OCI-LY7 (cell line): ENCODE data around the gene SRRM4. TPM values are rescaled to one million over a fixed set of nuclear protein-coding genes. Genes with fewer than 3 reads are reported as not detected.

Source experiments
- BruUV-seq: library from RNA; stranded (reverse); fragments of 400-500 nt; replicated peaks from 2 replicates; lab custom pipeline; 2021; lab: Mats Ljungman, UMichigan
- CTCF ChIA-PET: fragments of 300-600 bp; sonication (Branson Sonifier 250); formaldehyde crosslinking; loops from one replicate; lab custom pipeline; 2022; ENCODE audit warnings: antibody characterized with exemption; ENCODE audit not compliant: unreplicated experiment; lab: Charles Lee
- POLR2A ChIA-PET: fragments of 300-600 bp; sonication (Branson Sonifier 250); formaldehyde crosslinking; loops from one replicate; lab custom pipeline; 2022; ENCODE audit warnings: antibody characterized with exemption; lab: Charles Lee
- DNase-seq: peaks from one replicate; pipeline ENCODE4 v3.0.0-alpha.2; 2015; ENCODE audit warnings: low spot score
- H2AFZ ChIP-seq: fragments of 200-600 bp; sonication (generic), shearing (Covaris generic); 2 replicates; pipeline ENCODE4 v1.6.1; 2014; ENCODE audit warnings: mild to moderate bottlenecking, antibody characterized with exemption, low read length, moderate library complexity
- H3K27ac ChIP-seq: fragments of 200-600 bp; sonication (generic); 2 replicates; pipeline ENCODE4 v1.5.1; 2014; ENCODE audit warnings: mixed run types, low read depth, mild to moderate bottlenecking, moderate library complexity, low read length, inconsistent platforms; ENCODE audit not compliant: poor library complexity, severe bottlenecking
- H3K36me3 ChIP-seq: fragments of 200-600 bp; sonication (generic); 2 replicates; pipeline ENCODE4 v1.6.1; 2014; ENCODE audit warnings: mild to moderate bottlenecking, antibody characterized with exemption, low read length, moderate library complexity, mixed read lengths; ENCODE audit not compliant: insufficient read depth
- H3K4me1 ChIP-seq: fragments of 200-600 bp; sonication (generic); 2 replicates; pipeline ENCODE4 v1.5.1; 2014; ENCODE audit warnings: mild to moderate bottlenecking, low read length; ENCODE audit not compliant: insufficient read depth, poor library complexity, severe bottlenecking
- H3K4me2 ChIP-seq: fragments of 200-600 bp; sonication (generic); 2 replicates; pipeline ENCODE4 v1.6.1; 2014; ENCODE audit warnings: mild to moderate bottlenecking, low read length
- H3K4me3 ChIP-seq: fragments of 200-600 bp; sonication (generic); 2 replicates; pipeline ENCODE4 v1.5.1; 2014; ENCODE audit warnings: mild to moderate bottlenecking, low read depth, low read length; ENCODE audit not compliant: poor library complexity, severe bottlenecking
- H3K79me2 ChIP-seq: fragments of 200-600 bp; sonication (generic); 2 replicates; pipeline ENCODE4 v1.6.1; 2016; ENCODE audit warnings: low read depth, mild to moderate bottlenecking, low read length, moderate library complexity, mixed read lengths; ENCODE audit not compliant: insufficient read depth
- H3K9me2 ChIP-seq: fragments of 200-600 bp; sonication (generic); 2 replicates; pipeline ENCODE4 v1.6.1; 2016; ENCODE audit warnings: mild to moderate bottlenecking, low read length, mixed read lengths; ENCODE audit not compliant: insufficient read depth
- H3K9me3 ChIP-seq: fragments of 200-600 bp; sonication (generic); 2 replicates; pipeline ENCODE4 v1.6.1; 2014; ENCODE audit warnings: mild to moderate bottlenecking, mixed run types, low read length, mixed read lengths
- H4K20me1 ChIP-seq: fragments of 200-600 bp; sonication (generic); 2 replicates; pipeline ENCODE4 v1.6.1; 2014; ENCODE audit warnings: mild to moderate bottlenecking, antibody characterized with exemption, low read length, moderate library complexity, mixed read lengths; ENCODE audit not compliant: insufficient read depth
- CTCF ChIP-seq: fragments of 200-600 bp; sonication (generic); conservative IDR thresholded peaks from 2 replicates; pipeline ENCODE4 v1.5.1; 2014; ENCODE audit warnings: mild to moderate bottlenecking, antibody characterized with exemption, low read length, moderate library complexity, mixed read lengths
- EZH2phosphoT487 ChIP-seq: fragments of 200-600 bp; sonication (generic); IDR thresholded peaks from 2 replicates; pipeline ENCODE4 v1.6.1; 2018; ENCODE audit warnings: low read depth, borderline replicate concordance, mild to moderate bottlenecking, mixed run types, antibody characterized with exemption, low read length, moderate library complexity, mixed read lengths
- intact Hi-C: fragments of 100-400 bp; cut with micrococcal nuclease; formaldehyde crosslinking; loops from one replicate; pipeline ENCODE4 v1.10.0; 2022; ENCODE audit not compliant: unreplicated experiment
- total RNA-seq, 2 experiments: library from RNA; depleted of rRNA in 1 of 2; stranded (reverse); fragments of >200 nt in 1 of 2; shearing (Covaris generic) in 1 of 2; gene quantifications; 2 replicates each; pipeline ENCODE4 v1.2.3, GENCODE V29; 2014 to 2022

Gene SRRM4
- total RNA-seq, 2 experiments from 2014 or later: not detected

- H3K4me2 ChIP-seq: no peak overlapping the region
- intact Hi-C loops: no loop called here
- H3K9me3 ChIP-seq: no peaks in the 10 kb centered on the region
- H3K9me2 ChIP-seq: no peaks in the 10 kb centered on the region
- no peaks in the 10 kb centered on the region for H3K79me2 ChIP-seq
- CTCF ChIA-PET: no interaction called here
- no peaks in the 10 kb centered on the region for H4K20me1 ChIP-seq
- no peak for TF ChIP-seq CTCF
- TF ChIP-seq EZH2phosphoT487: no peak
- DNase-seq: no peak
- H3K36me3 ChIP-seq: no peaks in the 10 kb centered on the region
- no TSS peak for BruUV-seq
- POLR2A ChIA-PET: interaction anchor here (0.5 kb wide), 1 partner anchor 163 kb away, joined by 4 read pairs; no protein-coding TSS in a partner anchor
- no peak overlapping the region for H2AFZ ChIP-seq
- no peak overlapping the region for H3K27ac ChIP-seq
- no peak overlapping the region for H3K4me3 ChIP-seq
- no peaks in the 10 kb centered on the region for H3K4me1 ChIP-seq
Observed at GRCh38 chr12:119153477-119154434, 172.4 kb downstream of the SRRM4 start.

- intact Hi-C loops: no loop called here
- DNase-seq: no peak
- no peak overlapping the region for H2AFZ ChIP-seq
Observed at GRCh38 chr12:119154435-119154818, 173.1 kb downstream of the SRRM4 start.

More at GRCh38 chr12:119154435-119154818, 173.1 kb downstream of the SRRM4 start:
- ChIA-PET POLR2A (no interaction called here), CTCF (no interaction called here)
- Histone ChIP-seq H3K79me2 (no peaks in the 10 kb centered on the region), H3K9me2 (no peaks in the 10 kb centered on the region), H3K4me3 (no peak overlapping the region), H4K20me1 (no peaks in the 10 kb centered on the region), H3K4me1 (no peaks in the 10 kb centered on the region), H3K36me3 (no peaks in the 10 kb centered on the region), H3K4me2 (no peak overlapping the region), H3K9me3 (no peaks in the 10 kb centered on the region), H3K27ac (no peak overlapping the region)
- TF ChIP-seq CTCF (no peak), EZH2phosphoT487 (no peak)
- no TSS peak for BruUV-seq
